SK-N-SH treated with all-trans-retinoic acid at 6 μM for 48 hours (cell line): ENCODE results near the gene CSRP1.

Experiments
- ATAC-seq: fragments of 200-7000 bp; cut with Tn5 transposase; 3 replicates; pipeline ENCODE4 v1.9.1; 2020; ENCODE audit warnings: mild to moderate bottlenecking, moderate library complexity
- BACH2 ChIP-seq: fragments of 250-450 bp; sonication (Bioruptor Pico); IDR thresholded peaks from 2 replicates; pipeline ENCODE4 v1.9.0; 2021; ENCODE audit warnings: mild to moderate bottlenecking, borderline replicate concordance
- CSRNP3 ChIP-seq: fragments of 250-450 bp; sonication (Bioruptor Pico); IDR thresholded peaks from 2 replicates; pipeline ENCODE4 v1.5.1; 2021; ENCODE audit warnings: mild to moderate bottlenecking, moderate library complexity
- ESRRG ChIP-seq: fragments of 250-450 bp; sonication (Bioruptor Pico); IDR thresholded peaks from 2 replicates; pipeline ENCODE4 v1.6.1; 2021; ENCODE audit warnings: mild to moderate bottlenecking
- ISL1 ChIP-seq: fragments of 250-450 bp; sonication (Bioruptor Pico); IDR thresholded peaks from 2 replicates; pipeline ENCODE4 v2.1.2; 2022; ENCODE audit warnings: mild to moderate bottlenecking, moderate library complexity
- OSR1 ChIP-seq: fragments of 250-450 bp; sonication (Bioruptor Pico); IDR thresholded peaks from 2 replicates; pipeline ENCODE4 v1.8.0; 2022; ENCODE audit warnings: moderate library complexity, mild to moderate bottlenecking, inconsistent platforms
- PATZ1 ChIP-seq: fragments of 250-450 bp; sonication (Bioruptor Pico); IDR thresholded peaks from 2 replicates; pipeline ENCODE4 v1.8.0; 2020; ENCODE audit warnings: mild to moderate bottlenecking, moderate library complexity, borderline replicate concordance
- PPARA ChIP-seq: fragments of 250-450 bp; sonication (Bioruptor Pico); IDR thresholded peaks from 2 replicates; pipeline ENCODE4 v1.5.0; 2020; ENCODE audit warnings: mild to moderate bottlenecking, borderline replicate concordance
- RARB ChIP-seq: fragments of 250-450 bp; sonication (Bioruptor Pico); IDR thresholded peaks from 2 replicates; pipeline ENCODE4 v1.8.0; 2021; ENCODE audit warnings: mild to moderate bottlenecking, moderate library complexity
- SNAI2 ChIP-seq: fragments of 250-450 bp; sonication (Bioruptor Pico); IDR thresholded peaks from 2 replicates; pipeline ENCODE4 v1.5.0; 2020; ENCODE audit warnings: mild to moderate bottlenecking, moderate library complexity
- TCF4 ChIP-seq: fragments of 250-450 bp; sonication (Bioruptor Pico); IDR thresholded peaks from 2 replicates; pipeline ENCODE4 v1.8.0; 2021; ENCODE audit warnings: mild to moderate bottlenecking, moderate library complexity, borderline replicate concordance
- TSHZ2 ChIP-seq: fragments of 250-450 bp; sonication (Bioruptor Pico); IDR thresholded peaks from 2 replicates; pipeline ENCODE4 v1.5.0; 2020; ENCODE audit warnings: mild to moderate bottlenecking, moderate library complexity
- ZC3H10 ChIP-seq: fragments of 250-450 bp; sonication (Bioruptor Pico); IDR thresholded peaks from 2 replicates; pipeline ENCODE4 v1.5.1; 2021; ENCODE audit warnings: mild to moderate bottlenecking, moderate library complexity
- ZFP3 ChIP-seq: fragments of 250-450 bp; sonication (Bioruptor Pico); IDR thresholded peaks from 2 replicates; pipeline ENCODE4 v1.5.0; 2020; ENCODE audit warnings: mild to moderate bottlenecking, moderate library complexity
- ZFP30 ChIP-seq: fragments of 450-650 bp; formaldehyde crosslinking; IDR thresholded peaks from 2 replicates; pipeline ENCODE4 v1.5.0; 2022; ENCODE audit warnings: mild to moderate bottlenecking, moderate library complexity
- ZNF565 ChIP-seq: fragments of 450-650 bp; formaldehyde crosslinking; conservative IDR thresholded peaks from 2 replicates; pipeline ENCODE4 v1.5.0; 2020; ENCODE audit warnings: low read depth, mild to moderate bottlenecking, moderate library complexity
- ZNF70 ChIP-seq: fragments of 450-650 bp; formaldehyde crosslinking; IDR thresholded peaks from 2 replicates; pipeline ENCODE4 v1.5.0; 2020; ENCODE audit warnings: mild to moderate bottlenecking, moderate library complexity
- ZNF8 ChIP-seq: fragments of 450-650 bp; formaldehyde crosslinking; IDR thresholded peaks from 2 replicates; pipeline ENCODE4 v1.5.0; 2020; ENCODE audit warnings: mild to moderate bottlenecking, moderate library complexity

CSRP1 gene

GRCh38 chr1:201470581-201470980 lies 36.3 kb downstream of the CSRP1 start:
- TF ChIP-seq RARB (CRISPR knock-in tag) (no peak), ZNF8 (CRISPR knock-in tag) (no peak), CSRNP3 (CRISPR knock-in tag) (no peak), OSR1 (CRISPR knock-in tag) (no peak), ISL1 (CRISPR knock-in tag) (no peak), ESRRG (no peak), ZNF565 (CRISPR knock-in tag) (no peak), TSHZ2 (CRISPR knock-in tag) (no peak), ZNF70 (CRISPR knock-in tag) (no peak), TCF4 (no peak), ZFP3 (no peak), ZC3H10 (CRISPR knock-in tag) (no peak), BACH2 (CRISPR knock-in tag) (no peak), SNAI2 (CRISPR knock-in tag) (no peak), PATZ1 (CRISPR knock-in tag) (no peak)
- TF ChIP-seq, all 23 proteins: peak for 0
- ATAC-seq: no peak

GRCh38 chr1:201469645-201470074 lies 37.3 kb downstream of the CSRP1 start:
- no peak for TF ChIP-seq ZFP3
- TF ChIP-seq PPARA (CRISPR knock-in tag): no peak
- TF ChIP-seq TSHZ2 (CRISPR knock-in tag): no peak
- TF ChIP-seq ZC3H10 (CRISPR knock-in tag): no peak
- TF ChIP-seq OSR1 (CRISPR knock-in tag): no peak
- TF ChIP-seq ZFP30: no peak
- no peak for TF ChIP-seq ISL1 (CRISPR knock-in tag)
- ATAC-seq: no peak; the same call in 2 of the 3 replicates

- no peak for TF ChIP-seq RARB (CRISPR knock-in tag)
- TF ChIP-seq PATZ1 (CRISPR knock-in tag): peak; percentile 84
- no peak for TF ChIP-seq BACH2 (CRISPR knock-in tag)
- no peak for TF ChIP-seq ESRRG
- peak; percentile 89 for ATAC-seq
Observed at GRCh38 chr1:201468844-201469644, 37.9 kb downstream of the CSRP1 start, which contains the start of gene PHLDA3. TSS of gene PHLDA3 (minus strand) at chr1:201469188. CDS start at chr1:201468786, 402 bp downstream.
